Suppressor macrophage (primary cell): Measurements from ENCODE around the gene FGD2.

Experiments
- DNase-seq, 4 experiments: peaks; one replicate each; pipeline ENCODE4 v3.0.0-alpha.2; 2020 to 2022

FGD2 gene

GRCh38 chr6:37018198-37019064 lies 13.0 kb downstream of the FGD2 start:
- peak; percentile 87 to 93 (median 92) for DNase-seq

GRCh38 chr6:37019065-37019450 lies 13.6 kb downstream of the FGD2 start:
- DNase-seq, result no peak

- DNase-seq, result no peak
Measured at GRCh38 chr6:37020381-37020780, 14.9 kb downstream of the FGD2 start.

- no peak for DNase-seq
Measured at GRCh38 chr6:37020812-37021211, 15.4 kb downstream of the FGD2 start.

GRCh38 chr6:37021356-37022129 lies 16.1 kb downstream of the FGD2 start:
- DNase-seq, result no peak

- no peak for DNase-seq
Measured at GRCh38 chr6:37022135-37022863, 16.8 kb downstream of the FGD2 start.

GRCh38 chr6:37024656-37025337 lies 19.3 kb downstream of the FGD2 start:
- DNase-seq, result no peak

GRCh38 chr6:37025621-37026466 lies 20.4 kb downstream of the FGD2 start:
- DNase-seq, result no peak

- no peak for DNase-seq
Measured at GRCh38 chr6:37027036-37027720, 21.7 kb downstream of the FGD2 start.

GRCh38 chr6:37027811-37028469 lies 22.5 kb downstream of the FGD2 start:
- DNase-seq, result no peak

- DNase-seq, result peak; percentile 94 to 99 (median 96)
Measured at GRCh38 chr6:37029249-37029971, 24.0 kb downstream of the FGD2 start.

GRCh38 chr6:37030599-37030998 lies 25.1 kb downstream of the FGD2 start:
- DNase-seq, result no peak

GRCh38 chr6:37032239-37032638 lies 26.8 kb downstream of the FGD2 start:
- no peak for DNase-seq

- DNase-seq, result peak; percentile 80 to 92 (median 86)
Measured at GRCh38 chr6:37033255-37033654, 27.8 kb downstream of the FGD2 start.

GRCh38 chr6:37033819-37034795 lies 28.7 kb downstream of the FGD2 start:
- DNase-seq, result peak; percentile 51 to 79 (median 58)

- no peak for DNase-seq
Measured at GRCh38 chr6:37036146-37036545, 30.7 kb downstream of the FGD2 start.

- no peak for DNase-seq
Measured at GRCh38 chr6:37038292-37039198, 33.1 kb downstream of the FGD2 start.
